CD8-positive, alpha-beta memory T cell (primary cell): ENCODE results near the gene OPN4. TPM values are rescaled to one million over a fixed set of nuclear protein-coding genes. Genes with fewer than 3 reads are reported as not detected.

Experiments used
- CTCF ChIA-PET: fragments of 350-600 bp; sonication (Branson Sonifier 250); formaldehyde crosslinking; loops from one replicate; lab custom pipeline; 2021; ENCODE audit warnings: antibody characterized with exemption; lab: Charles Lee
- POLR2A ChIA-PET: fragments of 350-600 bp; sonication (Branson Sonifier 250); formaldehyde crosslinking; loops from one replicate; lab custom pipeline; 2021; ENCODE audit warnings: antibody characterized with exemption; lab: Charles Lee
- DNase-seq, 5 donors: peaks; one replicate each; pipeline versions ENCODE4 v3.0.0 to v3.0.0-alpha.2; 2020 to 2022; ENCODE audit warnings: mixed read lengths in 1 of 5
- H3K27ac ChIP-seq: one replicate; pipeline ENCODE4 v1.7.0; 2013; ENCODE audit warnings: low read depth, mild to moderate bottlenecking, low read length, moderate library complexity
- H3K27me3 ChIP-seq: 2 replicates; pipeline ENCODE4 v1.7.0; 2013; ENCODE audit warnings: low read length, mild to moderate bottlenecking; ENCODE audit not compliant: insufficient read depth, poor library complexity, severe bottlenecking
- H3K36me3 ChIP-seq: 2 replicates; pipeline ENCODE4 v1.7.0; 2013; ENCODE audit warnings: mild to moderate bottlenecking, low read length, moderate library complexity; ENCODE audit not compliant: insufficient read depth
- H3K4me1 ChIP-seq: 2 replicates; pipeline ENCODE4 v1.7.0; 2013; ENCODE audit warnings: mild to moderate bottlenecking, low read length, moderate library complexity; ENCODE audit not compliant: insufficient read depth
- H3K4me3 ChIP-seq: 2 replicates; pipeline ENCODE4 v1.7.0; 2013; ENCODE audit warnings: mild to moderate bottlenecking, low read length
- H3K9me3 ChIP-seq: 2 replicates; pipeline ENCODE4 v1.7.0; 2013; ENCODE audit warnings: mild to moderate bottlenecking, low read length
- H3K27ac Mint-ChIP-seq, 8 donors: one replicate each; pipeline ENCODE4 v1.8.0; 2020 to 2021; ENCODE audit warnings: mixed read lengths in 8 of 8, mild to moderate bottlenecking in 6 of 8, inconsistent platforms in 3 of 8, moderate library complexity in 3 of 8
- H3K27me3 Mint-ChIP-seq, 2 donors: one replicate each; pipeline ENCODE4 v1.8.0; 2020 to 2021; ENCODE audit warnings: mixed read lengths in 2 of 2, mild to moderate bottlenecking in 1 of 2, moderate library complexity in 1 of 2
- H3K36me3 Mint-ChIP-seq, 3 donors: one replicate each; pipeline ENCODE4 v1.8.0; 2020 to 2021; ENCODE audit warnings: mixed read lengths in 3 of 3, inconsistent platforms in 1 of 3, mild to moderate bottlenecking in 1 of 3
- H3K4me1 Mint-ChIP-seq, 3 donors: one replicate each; pipeline ENCODE4 v1.8.0; 2020 to 2021; ENCODE audit warnings: mixed read lengths in 3 of 3, inconsistent platforms in 1 of 3, mild to moderate bottlenecking in 1 of 3
- H3K4me3 Mint-ChIP-seq, 7 donors: one replicate each; pipeline ENCODE4 v1.8.0; 2020 to 2021; ENCODE audit warnings: mixed read lengths in 7 of 7, mild to moderate bottlenecking in 6 of 7, moderate library complexity in 4 of 7, inconsistent platforms in 2 of 7
- H3K9me3 Mint-ChIP-seq, 5 donors: one replicate each; pipeline ENCODE4 v1.8.0; 2020 to 2022; ENCODE audit warnings: mixed read lengths in 5 of 5, mild to moderate bottlenecking in 3 of 5, moderate library complexity in 2 of 5, inconsistent platforms in 1 of 5
- polyA plus RNA-seq: library from polyadenylated mRNA; unstranded; fragments of 300-500 nt; fragmentation: Illumina TruSeq; gene quantifications from one replicate; pipeline ENCODE4 v1.2.3, GENCODE V29; 2021
- total RNA-seq, 2 experiments: library from RNA; stranded (reverse); gene quantifications; one replicate each; pipeline ENCODE4 v1.2.3, GENCODE V29; 2021

The OPN4 gene
- total and polyA plus RNA-seq, 3 experiments from 2014 or later: not detected

GRCh38 chr10:86705905-86706304 lies 51.6 kb downstream of the OPN4 start:
- peaks cover 0 to 2% of the 10 kb centered on the region in 2 donors for H3K27me3 Mint-ChIP-seq
- no peak overlapping the region for H3K4me3 Mint-ChIP-seq
- ChIA-PET POLR2A (no interaction called here), CTCF (interaction anchor here (1.1 kb wide), 1 partner anchor 194 kb away, joined by 3 read pairs; no protein-coding TSS in a partner anchor)
- Histone ChIP-seq H3K27me3 (no peaks in the 10 kb centered on the region), H3K4me1 (peaks cover 4% of the 10 kb centered on the region), H3K4me3 (no peak overlapping the region), H3K9me3 (no peaks in the 10 kb centered on the region), H3K36me3 (no peaks in the 10 kb centered on the region), H3K27ac (no peak overlapping the region)
- peaks cover 4 to 8% (median 6%) of the 10 kb centered on the region in 3 donors for H3K4me1 Mint-ChIP-seq
- no peak overlapping the region for H3K27ac Mint-ChIP-seq
- no peaks in the 10 kb centered on the region for H3K9me3 Mint-ChIP-seq
- H3K36me3 Mint-ChIP-seq: no peaks in the 10 kb centered on the region
- DNase-seq: peak in 1 of 5 donors; percentile 23

DNA sequence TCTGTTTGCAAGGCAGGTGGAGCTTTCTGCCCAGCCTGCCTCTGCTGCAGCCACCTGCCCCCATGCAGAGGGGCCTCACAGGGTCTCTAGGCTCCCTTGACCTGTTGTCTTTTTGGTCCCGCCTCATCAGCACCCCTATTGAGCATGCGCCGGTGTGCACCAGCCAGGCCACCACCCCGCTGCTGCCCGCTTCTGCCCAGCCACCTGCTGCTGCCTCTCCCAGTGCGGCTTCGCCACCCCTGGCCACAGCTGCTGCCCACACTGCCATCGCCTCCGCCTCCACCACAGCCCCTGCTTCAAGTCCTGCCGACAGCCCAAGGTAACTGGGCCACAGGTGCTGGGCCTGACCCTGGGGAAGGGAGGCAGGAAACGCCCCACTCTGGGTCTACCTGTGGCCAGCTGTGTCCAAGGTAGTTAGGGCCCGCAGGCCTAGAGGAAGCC lies 52.1 kb downstream of the OPN4 start:
- CTCF ChIA-PET: interaction anchor here (1.1 kb wide), 1 partner anchor 193 kb away, joined by 3 read pairs; no protein-coding TSS in a partner anchor
- H3K27me3 ChIP-seq: no peaks in the 10 kb centered on the region
- Mint-ChIP-seq H3K4me1 (peaks cover 6 to 9% (median 7%) of the 10 kb centered on the region in 3 donors), H3K27ac (peak overlapping the region in 1 of 8 donors; percentile 23), H3K27me3 (peaks cover 0 to 2% of the 10 kb centered on the region in 2 donors), H3K4me3 (no peak overlapping the region), H3K9me3 (no peaks in the 10 kb centered on the region), H3K36me3 (no peaks in the 10 kb centered on the region)
- POLR2A ChIA-PET: no interaction called here
- H3K36me3 ChIP-seq: no peaks in the 10 kb centered on the region
- peaks cover 5% of the 10 kb centered on the region for H3K4me1 ChIP-seq
- H3K4me3 ChIP-seq: no peak overlapping the region
- DNase-seq: peak in 1 of 5 donors; percentile 37
- H3K9me3 ChIP-seq: no peaks in the 10 kb centered on the region
- no peak overlapping the region for H3K27ac ChIP-seq

DNA sequence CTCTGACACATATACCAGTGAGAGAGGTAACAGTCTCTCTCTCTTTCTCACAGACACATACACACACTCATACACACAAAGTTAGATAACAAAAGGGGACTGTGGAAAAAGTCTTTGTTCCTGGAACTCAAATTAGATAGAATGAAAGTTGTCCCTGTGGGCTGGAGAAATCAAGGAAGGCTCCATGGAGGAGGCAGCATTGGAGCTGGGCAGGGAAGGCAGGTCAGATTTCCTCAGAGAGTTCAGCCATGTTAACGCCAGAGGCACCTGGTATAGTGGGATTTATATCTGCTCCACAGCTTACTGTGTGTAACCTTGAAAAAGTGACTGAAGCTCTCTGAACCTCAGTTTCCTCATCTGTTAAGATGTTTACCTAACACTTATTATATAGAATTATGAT lies 52.6 kb downstream of the OPN4 start:
- no peaks in the 10 kb centered on the region for H3K9me3 Mint-ChIP-seq
- H3K36me3 ChIP-seq: no peaks in the 10 kb centered on the region
- no peak for DNase-seq

DNA sequence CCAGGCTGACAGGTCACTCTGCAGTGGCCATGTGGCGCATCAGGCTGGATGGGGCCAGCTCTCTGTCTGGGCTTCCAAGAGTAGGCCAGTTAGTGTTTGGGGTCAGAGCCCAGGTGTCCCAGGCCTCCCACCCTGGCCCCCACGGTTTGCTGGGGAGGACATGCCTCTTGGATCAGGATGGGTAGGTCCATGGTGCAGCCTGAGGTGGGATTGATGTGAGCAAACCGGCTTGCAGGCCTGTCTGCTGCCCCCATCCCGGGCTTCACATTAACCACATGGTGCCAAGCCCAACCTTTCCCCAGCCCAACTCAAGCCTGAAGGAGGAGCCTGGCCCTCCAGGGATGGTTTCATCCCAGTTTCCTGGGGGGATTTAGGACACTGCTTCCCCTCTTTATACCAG lies 53.2 kb downstream of the OPN4 start:
- no peaks in the 10 kb centered on the region for H3K36me3 ChIP-seq
- H3K4me1 ChIP-seq: peaks cover 11% of the 10 kb centered on the region
- no peaks in the 10 kb centered on the region for H3K36me3 Mint-ChIP-seq
- H3K9me3 Mint-ChIP-seq: no peaks in the 10 kb centered on the region
- no peaks in the 10 kb centered on the region for H3K27me3 Mint-ChIP-seq
- ChIA-PET POLR2A (no interaction called here), CTCF (interaction anchor here (0.8 kb wide), 1 partner anchor 194 kb away, joined by 3 read pairs; no protein-coding TSS in a partner anchor)
- H3K4me3 Mint-ChIP-seq: no peak overlapping the region
- H3K27me3 ChIP-seq: no peaks in the 10 kb centered on the region
- no peak overlapping the region for H3K27ac ChIP-seq
- peaks cover 11 to 17% (median 14%) of the 10 kb centered on the region in 3 donors for H3K4me1 Mint-ChIP-seq
- no peaks in the 10 kb centered on the region for H3K9me3 ChIP-seq
- no peak overlapping the region for H3K27ac Mint-ChIP-seq
- H3K4me3 ChIP-seq: no peak overlapping the region
- DNase-seq: peak in 1 of 5 donors; percentile 35

More for the DNA sequence above, 52.6 kb downstream of the OPN4 start:
- H3K9me3 ChIP-seq: no peaks in the 10 kb centered on the region
- Mint-ChIP-seq H3K4me3 (peak overlapping the region in 1 of 7 donors; percentile 53), H3K27ac (peak overlapping the region in 2 of 8 donors; percentile 17 to 23), H3K36me3 (no peaks in the 10 kb centered on the region), H3K4me1 (peaks cover 7 to 12% (median 9%) of the 10 kb centered on the region in 3 donors), H3K27me3 (no peaks in the 10 kb centered on the region)
- POLR2A ChIA-PET: no interaction called here
- peaks cover 6% of the 10 kb centered on the region for H3K4me1 ChIP-seq
- no peak overlapping the region for H3K27ac ChIP-seq
- no peaks in the 10 kb centered on the region for H3K27me3 ChIP-seq
- H3K4me3 ChIP-seq: no peak overlapping the region
- CTCF ChIA-PET: no interaction called here

DNA sequence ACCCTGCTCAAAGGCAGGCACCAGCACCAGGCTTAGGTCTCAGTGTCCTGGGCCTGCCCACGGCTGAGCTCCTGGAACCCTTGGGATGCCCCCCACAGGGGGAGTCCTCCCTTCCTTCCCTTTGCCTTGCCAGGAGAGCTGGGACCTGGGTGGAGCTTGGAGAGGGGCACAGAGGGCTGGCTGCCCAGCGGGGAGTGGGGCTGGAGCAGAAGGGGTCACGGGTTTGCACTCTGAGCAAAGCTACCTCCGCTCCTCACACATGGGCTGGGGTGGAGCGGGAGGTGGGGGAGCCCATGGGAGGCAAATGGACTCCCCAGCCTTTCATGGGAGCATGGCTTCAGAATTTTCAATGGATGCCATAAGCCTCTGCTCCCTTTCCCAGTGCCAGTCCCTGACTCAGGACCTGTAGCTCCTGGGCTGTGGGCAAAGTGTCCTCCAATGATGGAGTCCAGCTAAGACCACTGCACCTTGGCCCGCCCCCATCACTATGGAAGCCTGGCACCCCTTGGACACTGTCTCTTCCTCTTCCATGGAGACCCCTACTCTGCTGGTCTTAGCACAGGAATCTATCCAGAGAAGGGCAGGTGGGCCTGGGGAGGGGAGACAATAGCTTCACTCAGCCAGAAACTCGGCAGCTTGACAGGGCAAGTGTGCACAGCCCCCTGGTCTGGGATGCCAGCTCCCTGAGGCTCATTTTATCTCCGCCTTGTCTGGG lies 53.9 kb downstream of the OPN4 start:
- Histone ChIP-seq H3K27ac (no peak overlapping the region), H3K27me3 (no peaks in the 10 kb centered on the region), H3K36me3 (no peaks in the 10 kb centered on the region), H3K4me3 (no peak overlapping the region), H3K9me3 (no peaks in the 10 kb centered on the region), H3K4me1 (peaks cover 11% of the 10 kb centered on the region)
- Mint-ChIP-seq H3K27ac (no peak overlapping the region), H3K36me3 (no peaks in the 10 kb centered on the region), H3K4me1 (peaks cover 11 to 17% (median 14%) of the 10 kb centered on the region in 3 donors), H3K27me3 (no peaks in the 10 kb centered on the region), H3K9me3 (no peaks in the 10 kb centered on the region), H3K4me3 (no peak overlapping the region)
- DNase-seq: peak in 1 of 5 donors; percentile 17
- POLR2A ChIA-PET: no interaction called here
- CTCF ChIA-PET: interaction anchor here (0.8 kb wide), 1 partner anchor 194 kb away, joined by 3 read pairs; no protein-coding TSS in a partner anchor

DNA sequence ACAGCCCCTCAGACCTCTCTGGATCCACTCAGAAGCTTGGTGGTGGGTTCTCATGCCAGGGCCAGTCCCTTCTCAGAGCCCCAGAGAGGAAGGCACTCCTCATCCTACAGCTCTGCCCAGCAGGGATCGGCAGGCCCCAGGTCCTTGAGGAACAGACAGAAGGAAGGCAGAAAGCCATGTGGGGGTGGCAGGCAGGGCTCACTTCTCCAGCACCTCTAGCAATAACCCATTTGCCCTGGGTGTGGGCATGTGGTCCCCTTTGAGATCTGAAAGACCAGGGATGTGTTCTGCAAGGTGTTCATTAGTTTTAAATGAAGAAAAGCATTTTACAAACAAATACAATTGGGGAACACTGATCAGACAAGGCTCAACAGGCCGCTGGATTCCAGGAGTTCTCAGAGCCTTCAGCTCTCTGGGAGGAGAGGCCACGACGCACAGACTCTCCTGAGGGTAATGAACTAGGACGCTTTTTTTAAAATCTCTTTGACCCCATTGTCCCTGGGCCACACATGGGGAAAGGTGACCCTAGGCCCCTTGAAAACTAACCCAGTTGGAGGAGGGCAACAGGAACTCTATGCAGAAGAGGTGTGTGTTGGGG lies 54.5 kb downstream of the OPN4 start:
- Histone ChIP-seq H3K27ac (no peak overlapping the region), H3K9me3 (no peaks in the 10 kb centered on the region), H3K4me3 (no peak overlapping the region), H3K4me1 (peaks cover 11% of the 10 kb centered on the region), H3K36me3 (no peaks in the 10 kb centered on the region), H3K27me3 (no peaks in the 10 kb centered on the region)
- Mint-ChIP-seq H3K27ac (peak overlapping the region in 2 of 8 donors; percentile 55 to 67), H3K4me3 (peak overlapping the region in 1 of 7 donors; percentile 44), H3K9me3 (no peaks in the 10 kb centered on the region), H3K36me3 (no peaks in the 10 kb centered on the region), H3K4me1 (peaks cover 11 to 17% (median 14%) of the 10 kb centered on the region in 3 donors), H3K27me3 (no peaks in the 10 kb centered on the region)
- ChIA-PET POLR2A (no interaction called here), CTCF (interaction anchor here (1.7 kb wide), 1 partner anchor 44 kb away, joined by 5 read pairs; no protein-coding TSS in a partner anchor)
- DNase-seq: peak in 1 of 5 donors; percentile 39

GRCh38 chr10:86709396-86710185 lies 55.2 kb downstream of the OPN4 start:
- Histone ChIP-seq H3K4me1 (peaks cover 11% of the 10 kb centered on the region), H3K36me3 (no peaks in the 10 kb centered on the region), H3K27ac (no peak overlapping the region), H3K4me3 (no peak overlapping the region), H3K27me3 (no peaks in the 10 kb centered on the region), H3K9me3 (no peaks in the 10 kb centered on the region)
- Mint-ChIP-seq H3K4me3 (peak overlapping the region; percentile 51 to 94 (median 82)), H3K9me3 (no peaks in the 10 kb centered on the region), H3K27me3 (no peaks in the 10 kb centered on the region), H3K36me3 (no peaks in the 10 kb centered on the region), H3K27ac (peak overlapping the region in 6 of 8 donors; percentile 60 to 98 (median 96)), H3K4me1 (peaks cover 11 to 17% (median 14%) of the 10 kb centered on the region in 3 donors)
- DNase-seq: peak in 1 of 5 donors; percentile 26
- CTCF ChIA-PET: interaction anchor here (1.0 to 1.7 kb wide), 2 partner anchors 14 to 43 kb away, joined by 3 to 5 read pairs; no protein-coding TSS in a partner anchor
- POLR2A ChIA-PET: no interaction called here
